AG08395 (cell line): Measurements from ENCODE around the gene PCDHGA5.
"Not testable (repeated sequence)": the region's sequence is repeated elsewhere in the genome, so short reads cannot be mapped to it uniquely, and the experiment has no call there.

Experiments used
- DNase-seq: peaks from one replicate; pipeline ENCODE4 v3.0.0; 2012; ENCODE audit warnings: mixed read lengths, low spot score

PCDHGA5 gene

DNA sequence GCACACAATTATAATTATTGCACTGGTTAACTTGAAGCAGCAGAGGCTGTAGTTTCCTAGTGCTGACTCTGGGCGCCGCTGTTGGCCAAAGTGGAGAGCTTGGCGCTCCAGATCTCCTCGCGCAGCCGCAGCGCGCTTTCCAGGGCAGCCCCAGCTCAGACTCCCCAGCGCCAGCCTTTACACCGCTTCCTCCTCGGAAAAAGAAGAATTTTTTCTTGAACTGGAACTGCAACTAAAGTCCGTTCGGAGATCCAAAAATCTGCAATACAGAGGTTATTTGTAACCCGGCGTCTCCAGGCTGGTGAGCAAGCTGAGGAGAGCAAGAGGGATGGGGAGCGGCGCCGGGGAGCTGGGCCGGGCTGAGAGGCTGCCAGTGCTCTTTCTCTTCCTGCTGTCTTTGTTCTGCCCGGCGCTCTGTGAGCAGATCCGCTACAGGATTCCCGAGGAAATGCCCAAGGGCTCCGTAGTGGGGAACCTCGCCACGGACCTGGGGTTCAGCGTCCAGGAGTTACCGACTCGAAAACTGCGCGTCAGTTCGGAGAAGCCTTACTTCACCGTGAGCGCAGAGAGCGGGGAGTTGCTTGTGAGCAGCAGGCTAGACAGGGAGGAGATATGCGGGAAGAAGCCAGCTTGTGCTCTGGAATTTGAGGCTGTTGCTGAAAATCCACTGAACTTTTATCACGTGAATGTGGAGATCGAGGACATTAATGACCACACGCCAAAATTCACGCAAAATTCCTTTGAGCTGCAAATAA lies 23.8 kb downstream of the PCDHGA5 start, which contains the start of gene PCDHGB4:
Gene PCDHGB4, plus strand, starts transcription at position 142 of the 755 bp plus-strand sequence. Its CDS starts 187 bp downstream, at position 329.
- peak; percentile 29 for DNase-seq

DNA sequence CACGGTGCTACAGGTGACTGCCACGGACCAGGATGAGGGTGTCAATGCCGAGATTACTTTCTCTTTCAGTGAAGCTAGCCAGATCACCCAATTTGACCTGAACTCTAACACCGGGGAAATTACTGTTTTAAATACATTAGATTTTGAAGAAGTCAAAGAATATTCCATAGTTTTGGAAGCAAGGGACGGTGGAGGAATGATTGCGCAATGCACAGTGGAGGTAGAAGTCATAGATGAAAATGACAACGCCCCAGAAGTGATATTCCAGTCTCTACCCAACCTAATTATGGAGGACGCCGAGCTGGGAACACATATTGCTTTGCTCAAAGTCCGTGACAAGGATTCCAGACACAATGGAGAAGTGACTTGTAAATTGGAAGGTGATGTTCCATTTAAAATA lies 24.7 kb downstream of the PCDHGA5 start:
- DNase-seq = no peak

DNA sequence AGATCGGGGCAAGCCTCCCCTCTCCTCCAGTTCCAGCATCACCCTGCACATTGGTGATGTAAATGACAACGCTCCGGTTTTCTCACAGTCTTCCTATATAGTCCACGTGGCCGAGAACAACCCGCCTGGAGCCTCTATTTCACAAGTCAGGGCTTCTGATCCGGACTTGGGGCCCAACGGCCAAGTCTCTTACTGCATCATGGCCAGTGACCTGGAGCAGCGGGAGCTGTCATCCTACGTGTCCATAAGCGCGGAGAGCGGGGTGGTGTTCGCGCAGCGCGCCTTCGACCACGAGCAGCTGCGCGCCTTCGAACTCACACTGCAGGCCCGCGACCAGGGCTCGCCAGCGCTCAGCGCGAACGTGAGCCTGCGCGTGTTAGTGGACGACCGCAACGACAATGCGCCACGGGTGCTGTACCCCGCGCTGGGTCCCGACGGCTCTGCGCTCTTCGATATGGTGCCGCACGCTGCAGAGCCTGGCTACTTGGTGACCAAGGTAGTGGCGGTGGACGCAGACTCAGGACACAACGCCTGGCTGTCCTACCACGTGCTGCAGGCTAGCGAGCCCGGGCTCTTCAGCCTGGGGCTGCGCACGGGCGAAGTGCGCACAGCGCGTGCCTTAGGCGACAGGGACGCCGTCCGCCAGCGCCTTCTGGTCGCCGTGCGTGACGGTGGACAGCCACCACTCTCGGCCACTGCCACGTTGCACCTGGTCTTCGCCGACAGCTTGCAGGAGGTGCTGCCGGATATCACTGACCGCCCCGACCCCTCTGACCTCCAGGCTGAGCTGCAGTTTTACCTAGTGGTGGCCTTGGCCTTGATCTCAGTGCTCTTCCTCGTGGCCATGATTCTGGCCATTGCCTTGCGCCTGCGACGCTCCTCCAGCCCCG lies 25.4 kb downstream of the PCDHGA5 start:
- DNase-seq = no peak

DNA sequence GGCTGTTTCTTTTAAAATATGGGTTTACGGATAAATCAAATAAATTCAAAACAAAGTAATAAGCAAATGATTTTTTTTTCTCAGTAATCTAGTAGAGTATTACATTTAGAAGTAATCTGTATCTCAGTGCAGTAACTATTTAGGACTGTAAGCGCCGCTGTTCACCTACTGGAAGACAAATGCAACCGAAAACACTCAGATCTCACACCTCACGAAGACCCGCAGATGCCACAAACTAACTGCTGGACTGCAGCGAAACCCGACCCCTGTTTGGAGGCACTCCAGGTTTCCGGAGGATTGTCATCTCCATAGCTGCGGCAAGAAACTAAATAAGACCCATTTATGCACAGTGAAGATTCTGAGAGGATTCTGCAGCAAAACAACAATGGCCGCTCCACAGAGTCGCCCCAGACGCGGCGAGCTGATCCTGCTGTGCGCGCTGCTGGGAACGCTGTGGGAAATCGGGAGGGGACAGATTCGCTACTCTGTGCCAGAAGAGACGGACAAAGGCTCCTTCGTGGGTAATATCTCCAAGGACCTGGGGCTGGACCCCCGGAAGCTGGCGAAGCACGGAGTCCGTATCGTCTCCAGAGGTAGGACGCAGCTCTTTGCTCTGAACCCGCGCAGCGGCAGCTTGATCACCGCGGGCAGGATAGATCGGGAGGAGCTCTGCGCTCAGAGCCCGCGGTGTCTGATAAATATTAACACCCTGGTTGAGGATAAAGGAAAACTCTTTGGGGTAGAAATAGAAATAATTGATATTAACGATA lies 28.7 kb downstream of the PCDHGA5 start, which contains the start of gene PCDHGA8:
Gene PCDHGA8, plus strand, starts transcription at position 205 of the 770 bp plus-strand sequence. Its CDS starts 181 bp downstream, at position 386.
- DNase-seq = no peak

GRCh38 chr5:141393267-141393666 lies 29.3 kb downstream of the PCDHGA5 start:
- no peak for DNase-seq

- not testable (repeated sequence) for DNase-seq
Measured at GRCh38 chr5:141394401-141395187, 30.6 kb downstream of the PCDHGA5 start.

- peak; percentile 62 for DNase-seq
Measured at GRCh38 chr5:141397756-141398551, 34.0 kb downstream of the PCDHGA5 start, which contains the start of gene PCDHGB5. Gene PCDHGB5 (plus strand): TSS chr5:141397947. CDS start chr5:141398128, 181 bp downstream.

DNA sequence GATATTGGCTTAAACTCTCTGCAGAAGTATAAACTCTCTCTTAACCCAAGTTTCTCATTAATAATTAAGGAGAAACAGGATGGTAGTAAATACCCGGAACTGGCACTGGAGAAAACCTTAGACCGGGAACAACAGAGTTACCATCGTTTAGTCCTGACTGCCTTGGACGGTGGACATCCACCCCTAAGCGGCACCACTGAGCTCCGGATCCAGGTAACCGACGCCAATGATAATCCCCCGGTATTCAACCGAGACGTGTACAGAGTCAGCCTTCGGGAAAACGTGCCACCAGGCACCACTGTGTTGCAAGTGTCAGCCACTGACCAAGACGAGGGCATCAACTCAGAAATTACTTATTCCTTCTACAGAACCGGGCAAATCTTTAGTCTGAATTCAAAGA lies 34.6 kb downstream of the PCDHGA5 start:
- no peak for DNase-seq

GRCh38 chr5:141399555-141400258 lies 35.7 kb downstream of the PCDHGA5 start:
- DNase-seq = no peak

DNA sequence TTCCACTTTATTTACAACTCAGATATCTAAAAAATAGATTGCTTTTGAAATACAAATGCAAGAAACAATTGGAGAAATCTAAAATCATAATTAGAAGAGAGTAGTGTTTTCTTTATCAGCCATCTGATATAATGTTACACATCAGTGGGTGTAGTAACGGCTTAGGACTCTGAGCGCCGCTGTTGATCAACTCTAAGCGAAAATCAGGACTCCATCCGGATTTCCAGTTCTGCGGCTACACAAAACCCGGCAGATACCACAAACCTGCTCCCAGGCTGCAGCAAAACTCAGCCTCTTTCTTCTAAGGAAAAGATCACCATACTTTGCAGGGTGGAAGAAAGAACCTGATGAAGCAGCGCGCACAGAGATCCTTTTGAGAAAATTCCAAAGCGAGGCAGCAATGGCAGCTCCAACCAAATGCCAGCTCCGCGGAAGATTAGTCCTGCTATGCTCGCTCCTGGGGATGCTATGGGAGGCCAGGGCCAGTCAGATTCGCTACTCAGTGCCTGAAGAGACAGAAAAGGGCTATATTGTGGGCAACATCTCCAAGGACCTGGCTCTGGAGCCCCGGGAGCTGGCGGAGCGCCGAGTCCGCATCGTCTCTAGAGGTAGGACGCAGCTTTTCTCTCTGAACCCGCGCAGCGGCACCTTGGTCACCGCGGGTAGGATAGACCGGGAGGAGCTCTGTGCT lies 38.7 kb downstream of the PCDHGA5 start, which contains the start of gene PCDHGA9:
Gene PCDHGA9, plus strand, starts transcription at position 226 of the 691 bp plus-strand sequence. Its CDS starts 175 bp downstream, at position 401.
- peak; percentile 31 for DNase-seq

GRCh38 chr5:141403387-141403786 lies 39.4 kb downstream of the PCDHGA5 start:
- no peak for DNase-seq

GRCh38 chr5:141407790-141408505 lies 44.0 kb downstream of the PCDHGA5 start, which contains the start of gene PCDHGB6:
Gene PCDHGB6 (plus strand): TSS chr5:141408021. CDS start chr5:141408203, 182 bp downstream.
- DNase-seq = peak; percentile 14

- no peak for DNase-seq
Measured at GRCh38 chr5:141409598-141410306, 45.8 kb downstream of the PCDHGA5 start.

DNA sequence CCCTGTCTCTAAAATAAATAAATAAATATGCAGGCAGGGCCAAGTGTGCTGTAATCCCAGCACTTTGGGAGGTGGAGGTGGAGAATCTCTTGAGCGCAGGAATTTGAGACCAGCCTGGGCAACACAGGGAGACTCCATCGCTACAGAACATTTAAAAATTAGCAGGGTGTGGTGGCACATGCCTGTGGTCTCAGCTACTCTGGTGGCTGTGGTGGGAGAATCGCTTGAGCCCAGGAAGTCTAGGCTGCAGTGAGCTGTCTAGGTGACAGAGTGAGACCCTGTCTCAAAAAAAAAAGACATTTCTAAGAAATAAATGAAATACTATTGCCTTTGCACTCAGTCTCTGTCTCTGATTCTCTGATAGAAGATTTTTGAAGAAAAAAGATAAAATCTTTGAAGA lies 47.6 kb downstream of the PCDHGA5 start:
- no peak for DNase-seq

GRCh38 chr5:141412854-141413539 lies 49.0 kb downstream of the PCDHGA5 start, which contains the start of gene PCDHGA10:
Gene PCDHGA10 (plus strand): TSS chr5:141412987. CDS start chr5:141413176, 189 bp downstream.
- DNase-seq = peak; percentile 67

GRCh38 chr5:141413540-141414069 lies 49.6 kb downstream of the PCDHGA5 start:
- no peak for DNase-seq
